ENCODE results near the gene PRDM16.

GRCh38 chr1:3329640-3330281 is 260.8 kb downstream of the PRDM16 start:
- TF ChIP-seq POLR2A (IDR thresholded peaks at IDR 0.05) (no peak), CTCF (IDR thresholded peaks at IDR 0.05) (no peak)

All from testis (tissue), 2 donors.